HUES6 (cell line): ENCODE measurements around the gene CNTNAP5.

Experiments
- H3K27ac ChIP-seq: 2 replicates; pipeline ENCODE4 v1.7.0; 2013; ENCODE audit warnings: low read depth, mild to moderate bottlenecking, low read length, inconsistent platforms
- H3K27me3 ChIP-seq: 2 replicates; pipeline ENCODE4 v1.6.1; 2013; ENCODE audit warnings: low read length; ENCODE audit not compliant: control insufficient read depth, insufficient read depth
- H3K36me3 ChIP-seq: 2 replicates; pipeline ENCODE4 v1.6.1; 2013; ENCODE audit warnings: low read length; ENCODE audit not compliant: control insufficient read depth, insufficient read depth
- H3K4me1 ChIP-seq: 2 replicates; pipeline ENCODE4 v1.6.1; 2013; ENCODE audit warnings: low read length; ENCODE audit not compliant: control insufficient read depth, insufficient read depth
- H3K4me3 ChIP-seq: 2 replicates; pipeline ENCODE4 v1.5.1; 2013; ENCODE audit warnings: low read depth, low read length
- H3K9ac ChIP-seq: one replicate; pipeline ENCODE4 v1.6.1; 2013; ENCODE audit warnings: mild to moderate bottlenecking, low read length
- H3K9me3 ChIP-seq: 2 replicates; pipeline ENCODE4 v1.6.1; 2013; ENCODE audit warnings: low read depth, low read length; ENCODE audit not compliant: control insufficient read depth, insufficient read depth

The CNTNAP5 gene

GRCh38 chr2:124426122-124426521 lies 401.0 kb downstream of the CNTNAP5 start:
- H3K27me3 ChIP-seq: no peaks in the 10 kb centered on the region
- no peaks in the 10 kb centered on the region for H3K9me3 ChIP-seq
- H3K36me3 ChIP-seq: no peaks in the 10 kb centered on the region
- H3K4me3 ChIP-seq: no peak overlapping the region
- peaks cover 8% of the 10 kb centered on the region; the same call in 1 of the 2 replicates for H3K4me1 ChIP-seq
- no peak overlapping the region for H3K9ac ChIP-seq
- no peak overlapping the region for H3K27ac ChIP-seq

GRCh38 chr2:124426625-124427024 lies 401.5 kb downstream of the CNTNAP5 start:
- Histone ChIP-seq H3K27ac (no peak overlapping the region), H3K9me3 (no peaks in the 10 kb centered on the region), H3K36me3 (no peaks in the 10 kb centered on the region), H3K4me3 (no peak overlapping the region), H3K9ac (no peak overlapping the region), H3K27me3 (no peaks in the 10 kb centered on the region), H3K4me1 (peaks cover 8% of the 10 kb centered on the region; the same call in 1 of the 2 replicates)

GRCh38 chr2:124437811-124438210 lies 412.7 kb downstream of the CNTNAP5 start:
- Histone ChIP-seq H3K4me3 (no peak overlapping the region), H3K9me3 (no peaks in the 10 kb centered on the region), H3K27ac (no peak overlapping the region), H3K27me3 (no peaks in the 10 kb centered on the region), H3K4me1 (no peaks in the 10 kb centered on the region), H3K36me3 (no peaks in the 10 kb centered on the region), H3K9ac (no peak overlapping the region)

GRCh38 chr2:124450481-124450880 lies 425.4 kb downstream of the CNTNAP5 start:
- H3K27ac ChIP-seq: no peak overlapping the region
- no peaks in the 10 kb centered on the region for H3K9me3 ChIP-seq
- H3K27me3 ChIP-seq: no peaks in the 10 kb centered on the region
- no peaks in the 10 kb centered on the region for H3K36me3 ChIP-seq
- no peak overlapping the region for H3K9ac ChIP-seq
- no peaks in the 10 kb centered on the region for H3K4me1 ChIP-seq
- H3K4me3 ChIP-seq: no peak overlapping the region

GRCh38 chr2:124476291-124476690 lies 451.2 kb downstream of the CNTNAP5 start:
- Histone ChIP-seq H3K4me3 (no peak overlapping the region), H3K27ac (no peak overlapping the region), H3K9me3 (no peaks in the 10 kb centered on the region), H3K36me3 (no peaks in the 10 kb centered on the region), H3K4me1 (no peaks in the 10 kb centered on the region), H3K27me3 (no peaks in the 10 kb centered on the region), H3K9ac (no peak overlapping the region)

- H3K4me3 ChIP-seq: no peak overlapping the region
- H3K9ac ChIP-seq: no peak overlapping the region
- H3K4me1 ChIP-seq: no peaks in the 10 kb centered on the region
- H3K36me3 ChIP-seq: no peaks in the 10 kb centered on the region
- H3K27me3 ChIP-seq: no peaks in the 10 kb centered on the region
- no peaks in the 10 kb centered on the region for H3K9me3 ChIP-seq
- no peak overlapping the region for H3K27ac ChIP-seq
Measured at GRCh38 chr2:124478761-124479160, 453.7 kb downstream of the CNTNAP5 start.

GRCh38 chr2:124480958-124481357 lies 455.9 kb downstream of the CNTNAP5 start:
- H3K4me3 ChIP-seq: no peak overlapping the region
- no peak overlapping the region for H3K9ac ChIP-seq
- H3K27me3 ChIP-seq: no peaks in the 10 kb centered on the region
- no peak overlapping the region for H3K27ac ChIP-seq
- H3K36me3 ChIP-seq: no peaks in the 10 kb centered on the region
- no peaks in the 10 kb centered on the region for H3K9me3 ChIP-seq
- H3K4me1 ChIP-seq: no peaks in the 10 kb centered on the region

- H3K9me3 ChIP-seq: no peaks in the 10 kb centered on the region
- H3K9ac ChIP-seq: no peak overlapping the region
- no peaks in the 10 kb centered on the region for H3K4me1 ChIP-seq
- no peaks in the 10 kb centered on the region for H3K36me3 ChIP-seq
- no peaks in the 10 kb centered on the region for H3K27me3 ChIP-seq
- no peak overlapping the region for H3K27ac ChIP-seq
- H3K4me3 ChIP-seq: no peak overlapping the region
Measured at GRCh38 chr2:124482044-124482443, 457.0 kb downstream of the CNTNAP5 start.

- Histone ChIP-seq H3K27ac (no peak overlapping the region), H3K4me1 (no peaks in the 10 kb centered on the region), H3K4me3 (no peak overlapping the region), H3K9ac (no peak overlapping the region), H3K27me3 (no peaks in the 10 kb centered on the region), H3K9me3 (no peaks in the 10 kb centered on the region), H3K36me3 (no peaks in the 10 kb centered on the region)
Measured at GRCh38 chr2:124482551-124482950, 457.5 kb downstream of the CNTNAP5 start.

- Histone ChIP-seq H3K27me3 (no peaks in the 10 kb centered on the region), H3K27ac (no peak overlapping the region), H3K4me3 (no peak overlapping the region), H3K4me1 (no peaks in the 10 kb centered on the region), H3K36me3 (no peaks in the 10 kb centered on the region), H3K9ac (no peak overlapping the region), H3K9me3 (no peaks in the 10 kb centered on the region)
Measured at GRCh38 chr2:124485659-124486058, 460.6 kb downstream of the CNTNAP5 start.

GRCh38 chr2:124489686-124490085 lies 464.6 kb downstream of the CNTNAP5 start:
- H3K4me3 ChIP-seq: no peak overlapping the region
- no peaks in the 10 kb centered on the region for H3K4me1 ChIP-seq
- no peaks in the 10 kb centered on the region for H3K36me3 ChIP-seq
- no peaks in the 10 kb centered on the region for H3K9me3 ChIP-seq
- no peak overlapping the region for H3K27ac ChIP-seq
- H3K9ac ChIP-seq: no peak overlapping the region
- H3K27me3 ChIP-seq: no peaks in the 10 kb centered on the region

- no peak overlapping the region for H3K9ac ChIP-seq
- H3K9me3 ChIP-seq: no peaks in the 10 kb centered on the region
- no peaks in the 10 kb centered on the region for H3K36me3 ChIP-seq
- H3K27me3 ChIP-seq: no peaks in the 10 kb centered on the region
- H3K4me1 ChIP-seq: 0 out of 2 replicates have a peak, but pooled peaks cover 3% of the 10 kb centered on the region
- no peak overlapping the region for H3K4me3 ChIP-seq
- H3K27ac ChIP-seq: no peak overlapping the region
Measured at GRCh38 chr2:124501575-124502152, 476.6 kb downstream of the CNTNAP5 start.
